Cardiac fibroblast (primary cell): ENCODE measurements around the gene GPR25.

Experiments
- DNase-seq, 2 donors: peaks; one replicate each; pipeline versions ENCODE4 v3.0.0 to v3.0.0-alpha.2; 2010; ENCODE audit warnings: low read depth in 2 of 2
- H3K4me3 ChIP-seq, 2 donors: replicated peaks in 1 of 2; 1 replicate in 1 of 2; 2 replicates in 1 of 2; pipeline ENCODE4 v1.5.1; 2011; ENCODE audit warnings: low read depth in 2 of 2, low read length in 2 of 2, mild to moderate bottlenecking in 2 of 2, moderate library complexity in 1 of 2
- TF ChIP-seq, protein P1 (sequence below): IDR thresholded peaks from one replicate; pipeline ENCODE4 v1.5.1; 2011; ENCODE audit warnings: low read depth, mild to moderate bottlenecking, low read length, inconsistent platforms

The GPR25 gene

DNA sequence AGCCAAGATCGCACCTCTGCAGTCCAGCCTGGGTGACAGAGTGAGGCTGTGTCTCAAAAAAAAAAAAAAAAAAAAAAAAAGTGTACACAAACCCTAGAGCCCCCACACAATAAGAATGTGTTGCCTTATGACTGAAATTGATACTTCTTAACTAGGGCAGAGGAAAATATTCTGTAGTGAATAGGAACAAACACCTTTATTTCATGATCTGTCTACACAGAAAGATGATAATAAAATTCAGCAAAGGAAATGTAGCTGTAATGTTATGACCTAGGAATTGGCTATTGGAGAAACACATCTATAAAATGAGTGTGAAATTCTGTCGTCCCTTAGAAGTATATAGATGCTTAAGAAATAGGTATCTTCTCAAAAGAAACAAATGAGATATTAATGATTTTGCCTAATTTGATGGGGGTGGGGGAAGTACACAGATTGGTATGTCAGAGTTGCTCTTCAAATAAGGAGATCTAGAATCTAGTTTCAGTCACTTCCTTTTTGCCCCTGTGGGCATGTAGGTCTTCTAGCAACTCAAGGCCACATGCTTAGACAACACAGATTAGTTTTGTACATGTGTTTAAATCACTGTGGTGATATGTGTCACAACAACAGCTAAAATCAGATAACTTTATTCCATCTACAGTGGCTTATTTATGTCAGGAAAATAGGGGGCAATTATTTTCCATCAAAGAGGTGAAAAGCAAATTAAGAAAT, 10.7 kb upstream of the GPR25 start:
- H3K4me3 ChIP-seq = no peak overlapping the region
- no peak for DNase-seq
- TF ChIP-seq, protein P1, sequence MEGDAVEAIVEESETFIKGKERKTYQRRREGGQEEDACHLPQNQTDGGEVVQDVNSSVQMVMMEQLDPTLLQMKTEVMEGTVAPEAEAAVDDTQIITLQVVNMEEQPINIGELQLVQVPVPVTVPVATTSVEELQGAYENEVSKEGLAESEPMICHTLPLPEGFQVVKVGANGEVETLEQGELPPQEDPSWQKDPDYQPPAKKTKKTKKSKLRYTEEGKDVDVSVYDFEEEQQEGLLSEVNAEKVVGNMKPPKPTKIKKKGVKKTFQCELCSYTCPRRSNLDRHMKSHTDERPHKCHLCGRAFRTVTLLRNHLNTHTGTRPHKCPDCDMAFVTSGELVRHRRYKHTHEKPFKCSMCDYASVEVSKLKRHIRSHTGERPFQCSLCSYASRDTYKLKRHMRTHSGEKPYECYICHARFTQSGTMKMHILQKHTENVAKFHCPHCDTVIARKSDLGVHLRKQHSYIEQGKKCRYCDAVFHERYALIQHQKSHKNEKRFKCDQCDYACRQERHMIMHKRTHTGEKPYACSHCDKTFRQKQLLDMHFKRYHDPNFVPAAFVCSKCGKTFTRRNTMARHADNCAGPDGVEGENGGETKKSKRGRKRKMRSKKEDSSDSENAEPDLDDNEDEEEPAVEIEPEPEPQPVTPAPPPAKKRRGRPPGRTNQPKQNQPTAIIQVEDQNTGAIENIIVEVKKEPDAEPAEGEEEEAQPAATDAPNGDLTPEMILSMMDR = no peak

DNA sequence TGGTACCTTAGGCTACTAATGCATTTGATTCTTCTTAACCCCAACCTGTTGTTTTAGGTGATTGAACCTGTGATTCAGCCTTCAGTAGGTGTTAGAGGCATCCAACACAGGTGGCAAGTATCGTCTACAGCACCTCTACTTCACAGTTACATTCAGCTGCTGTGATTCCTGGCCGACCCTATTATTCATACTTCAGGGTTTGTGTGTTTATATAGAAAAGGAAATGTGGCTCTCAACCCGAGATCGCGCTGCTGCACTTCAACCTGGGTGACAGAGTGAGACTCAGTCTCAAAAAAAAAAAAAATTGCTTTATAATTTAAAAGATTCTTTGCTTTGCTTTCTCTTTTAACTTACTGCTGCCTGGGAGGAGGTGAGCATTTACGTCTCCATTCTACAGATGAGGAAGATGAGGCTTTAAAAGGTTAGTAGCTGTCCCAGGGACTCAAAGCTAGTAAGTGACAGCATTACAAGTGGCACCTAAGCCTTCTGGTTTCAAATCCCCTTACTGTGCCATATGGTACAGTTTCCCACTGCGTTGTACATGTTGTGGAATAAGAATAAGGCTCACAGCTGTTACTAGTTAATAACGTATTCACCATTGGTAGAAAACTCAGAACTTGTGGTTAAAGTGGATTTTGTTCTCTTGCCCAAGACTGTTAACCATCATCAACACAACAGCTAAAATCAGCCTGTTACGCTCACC, 9.9 kb upstream of the GPR25 start:
- DNase-seq = no peak
- TF ChIP-seq, protein P1 = no peak
- H3K4me3 ChIP-seq = no peak overlapping the region

DNA sequence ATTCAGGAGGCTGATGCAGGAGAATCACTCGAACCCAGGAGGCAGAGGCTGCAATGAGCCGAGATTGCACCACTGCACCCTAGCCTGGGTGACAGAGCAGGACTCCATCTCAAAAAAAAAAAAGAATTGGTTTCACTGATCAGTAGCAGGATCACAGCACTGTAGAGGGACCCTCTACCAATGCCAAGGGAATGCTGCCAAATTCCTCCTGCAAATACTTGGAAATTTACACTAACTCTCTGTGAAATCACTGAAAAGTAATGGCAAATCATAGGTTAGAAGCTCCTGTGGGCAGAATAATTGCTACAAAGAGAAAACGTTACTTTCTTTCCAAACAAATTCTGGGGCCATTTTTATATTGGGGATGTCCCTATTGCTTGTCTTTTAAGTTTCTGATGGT, 6.7 kb upstream of the GPR25 start:
- H3K4me3 ChIP-seq = no peak overlapping the region
- DNase-seq = no peak
- TF ChIP-seq, protein P1 = no peak

DNA sequence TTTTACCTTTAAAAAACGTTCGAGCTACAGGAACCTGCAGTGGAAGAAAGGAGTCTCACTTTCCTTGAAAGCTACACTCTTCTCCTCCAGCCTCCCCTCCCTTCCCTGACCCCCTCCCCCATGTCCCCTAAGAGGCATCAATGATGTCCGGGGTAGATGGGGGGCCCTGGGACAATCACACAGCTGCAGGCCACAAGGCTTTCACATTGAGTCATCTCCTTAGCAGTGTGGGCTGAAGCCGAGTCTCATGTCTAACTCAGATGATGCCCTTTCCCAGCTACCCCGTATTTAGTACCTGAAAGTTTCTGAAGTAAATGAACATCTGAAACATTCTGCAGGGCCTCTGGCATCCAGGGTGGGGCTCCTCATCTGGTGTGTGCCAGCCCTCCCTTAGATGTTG, 6.3 kb upstream of the GPR25 start:
- peak in 1 of 2 donors; percentile 14 for DNase-seq
- TF ChIP-seq, protein P1 = no peak
- no peak overlapping the region for H3K4me3 ChIP-seq

DNA sequence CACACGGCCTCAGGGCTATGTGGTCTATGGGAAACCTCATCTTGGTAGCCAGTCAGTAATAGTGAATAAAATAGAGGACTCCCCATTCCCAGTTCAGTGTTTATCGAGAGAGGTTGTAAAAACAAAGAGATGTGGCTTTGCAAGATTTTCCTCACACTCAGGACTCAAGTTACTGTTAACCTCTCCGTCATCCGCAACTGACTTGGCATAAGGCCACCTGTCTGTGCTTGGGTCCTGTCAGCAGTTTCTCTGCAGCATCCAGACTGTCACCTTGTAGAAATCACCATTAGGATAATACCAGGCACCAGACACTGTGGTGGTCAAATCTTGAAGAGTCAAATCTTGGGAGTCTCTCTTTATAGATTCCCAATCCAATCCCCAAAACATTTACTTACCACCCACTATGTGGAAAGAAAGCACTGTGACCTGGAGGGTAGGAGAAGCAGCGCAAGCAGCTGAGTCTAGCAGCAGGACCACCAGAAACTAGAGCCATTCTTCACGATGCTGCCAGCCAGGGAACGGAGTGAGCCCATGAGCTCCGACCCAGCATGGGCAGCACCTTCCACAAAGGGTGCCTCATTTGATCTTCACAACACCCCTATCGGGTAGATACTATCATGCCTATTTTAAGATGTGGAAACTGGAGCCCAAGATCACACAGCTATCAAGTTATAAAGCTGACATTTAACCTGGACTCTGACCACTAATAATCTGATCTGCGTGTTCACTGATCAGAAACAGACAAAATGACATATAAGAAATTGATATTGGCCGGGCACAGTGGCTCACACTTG, 5.6 kb upstream of the GPR25 start:
- DNase-seq = peak; percentile 26 to 32
- no peak overlapping the region for H3K4me3 ChIP-seq
- TF ChIP-seq, protein P1 = no peak

DNA sequence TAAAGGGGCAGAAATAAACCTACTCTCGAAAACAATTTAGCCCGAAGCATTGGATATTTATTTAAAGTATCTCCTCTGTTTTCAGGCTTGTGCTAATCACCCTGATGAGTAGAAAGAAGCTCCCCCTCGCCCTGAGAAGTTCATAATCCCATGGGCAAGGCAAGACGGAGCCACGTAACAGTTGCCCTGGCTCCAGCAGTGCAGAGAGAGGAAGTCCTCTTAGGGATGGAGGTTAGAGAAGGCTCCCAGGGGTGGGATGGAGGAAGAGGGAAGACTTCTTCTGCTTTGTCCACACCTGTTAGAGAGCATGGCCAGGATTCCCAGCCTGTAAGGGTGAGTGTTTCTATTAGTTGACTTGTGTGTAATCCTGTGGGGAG, 3.4 kb upstream of the GPR25 start:
- DNase-seq = no peak
- TF ChIP-seq, protein P1 = no peak
- no peak overlapping the region for H3K4me3 ChIP-seq
